GOT3 (cell line): Measurements from ENCODE around the gene UPK3B.
"Not testable (repeated sequence)": the region's sequence is repeated elsewhere in the genome, so short reads cannot be mapped to it uniquely, and the experiment has no call there.

Experiments
- DNase-seq: peaks from one replicate; lab custom pipeline; 2025; ENCODE audit warnings: mixed read lengths; lab: John Stamatoyannopoulos, UW

The UPK3B gene

GRCh38 chr7:76509931-76510877 is at the start of gene UPK3B:
UPK3B (plus strand) TSS chr7:76510552; CDS start chr7:76510653, 101 bp downstream.
- no peak for DNase-seq

GRCh38 chr7:76460767-76461166 is 49.6 kb upstream of the UPK3B start:
- not testable (repeated sequence) for DNase-seq

GRCh38 chr7:76461464-76462101 is 48.8 kb upstream of the UPK3B start, which contains the start of gene DTX2:
DTX2 (plus strand) TSS chr7:76461709; CDS start chr7:76480510, 18,801 bp downstream.
- DNase-seq, result not testable (repeated sequence)

DNA sequence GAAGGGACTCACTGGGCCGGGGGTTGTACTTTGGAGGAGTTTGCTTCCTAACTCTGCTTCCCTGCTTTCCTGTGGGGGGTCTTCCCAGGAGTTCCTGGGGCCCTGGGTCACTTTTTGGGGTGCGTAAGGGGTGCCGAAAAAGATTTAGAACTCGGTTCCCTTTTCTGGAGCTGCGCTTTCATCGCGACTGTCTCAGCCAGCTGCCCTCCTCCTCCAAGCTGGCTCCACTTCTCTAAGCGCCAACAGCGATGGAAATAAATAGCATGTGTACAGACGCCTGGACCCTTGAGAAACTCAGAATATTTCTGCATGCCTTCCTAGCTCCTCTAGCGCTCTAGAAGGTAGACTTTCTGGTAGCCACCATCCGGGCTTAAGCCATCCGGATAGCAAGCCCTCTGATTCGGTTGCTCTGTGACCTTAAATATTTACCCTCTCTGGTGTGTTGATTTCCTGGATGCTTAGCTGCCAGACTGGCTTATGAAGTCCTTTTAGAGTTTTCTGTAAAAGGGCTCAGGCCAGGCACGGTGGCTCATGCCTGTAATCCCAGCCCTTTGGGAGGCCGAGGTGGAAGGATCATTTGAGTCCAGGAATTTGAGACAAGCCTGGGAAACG is 48.0 kb upstream of the UPK3B start:
- DNase-seq, result not testable (repeated sequence)

DNA sequence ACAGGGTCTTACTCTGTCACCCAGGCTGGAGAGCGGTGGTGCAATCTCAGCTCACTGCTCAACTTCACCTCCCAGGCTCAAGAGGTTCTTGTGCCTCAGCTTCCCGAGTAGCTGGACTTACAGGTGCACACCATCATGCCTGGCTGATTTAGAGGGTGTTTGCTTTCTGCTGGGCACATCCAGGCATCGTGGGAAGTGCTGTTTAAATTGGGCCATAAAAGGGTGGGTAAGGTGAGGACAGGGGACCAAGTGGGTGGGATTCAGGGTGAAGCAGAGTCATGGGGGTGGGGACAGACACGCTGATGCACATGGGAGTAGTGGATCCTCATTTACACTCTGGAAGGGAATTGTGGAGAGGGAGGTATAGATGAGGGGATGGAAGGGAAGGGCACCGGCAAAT is 45.4 kb upstream of the UPK3B start:
- not testable (repeated sequence) for DNase-seq

GRCh38 chr7:76465950-76466349 is 44.4 kb upstream of the UPK3B start:
- not testable (repeated sequence) for DNase-seq

DNA sequence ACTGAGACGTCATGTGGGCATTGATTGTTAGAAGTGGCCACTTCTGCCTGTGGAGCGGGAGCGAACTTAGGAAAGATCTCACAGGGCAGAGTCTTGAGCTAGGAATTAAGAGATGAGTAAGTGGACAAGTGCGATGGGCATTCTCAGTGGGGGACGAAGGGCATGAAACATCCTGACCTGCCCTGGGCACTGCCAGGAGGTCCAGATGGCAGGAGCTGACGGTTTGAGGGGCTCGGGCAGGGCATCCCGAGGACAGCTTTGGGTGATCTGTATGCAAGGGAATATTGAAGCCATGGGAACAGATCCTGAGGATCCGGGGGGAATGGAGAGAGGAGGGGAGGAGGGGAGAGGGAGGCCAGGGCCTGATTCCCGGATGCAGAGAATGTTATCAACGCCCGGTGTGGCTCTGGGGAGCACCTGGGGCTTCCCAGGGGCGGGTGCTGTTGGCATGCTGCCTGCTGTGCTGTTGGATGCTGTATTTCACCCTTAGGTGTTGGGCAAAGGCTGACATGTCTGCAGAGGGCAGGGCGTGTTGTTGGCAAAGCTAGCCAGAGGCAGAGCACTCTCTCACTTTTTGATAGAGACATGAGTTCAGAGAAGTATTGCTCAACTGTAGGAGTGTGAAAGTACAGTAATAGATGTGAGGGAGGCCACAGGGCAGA is 42.5 kb upstream of the UPK3B start:
- DNase-seq, result not testable (repeated sequence)

GRCh38 chr7:76471556-76472221 is 38.7 kb upstream of the UPK3B start:
- DNase-seq, result not testable (repeated sequence)

- not testable (repeated sequence) for DNase-seq
Measured at GRCh38 chr7:76473097-76473496, 37.3 kb upstream of the UPK3B start.

DNA sequence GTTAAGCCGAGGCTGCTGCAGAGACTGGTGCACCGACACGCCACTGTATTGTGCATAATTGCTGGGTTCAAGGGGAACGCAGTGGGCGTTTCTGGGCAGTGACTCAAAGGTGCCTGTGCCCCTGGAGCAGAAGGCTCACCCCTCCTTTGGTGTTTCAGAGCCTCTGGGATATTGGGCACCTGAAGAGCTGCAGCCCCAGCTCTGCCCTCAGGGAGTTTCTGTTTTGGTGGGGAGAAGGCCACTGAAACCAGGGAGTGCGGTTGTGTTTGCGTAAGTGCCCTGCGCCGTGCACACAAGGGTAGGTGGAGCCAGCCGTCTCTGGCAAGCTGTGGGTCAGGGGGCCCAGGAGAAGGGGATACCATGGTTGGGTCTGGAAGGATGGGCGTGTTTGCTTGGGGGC is 34.1 kb upstream of the UPK3B start:
- DNase-seq, result not testable (repeated sequence)

DNA sequence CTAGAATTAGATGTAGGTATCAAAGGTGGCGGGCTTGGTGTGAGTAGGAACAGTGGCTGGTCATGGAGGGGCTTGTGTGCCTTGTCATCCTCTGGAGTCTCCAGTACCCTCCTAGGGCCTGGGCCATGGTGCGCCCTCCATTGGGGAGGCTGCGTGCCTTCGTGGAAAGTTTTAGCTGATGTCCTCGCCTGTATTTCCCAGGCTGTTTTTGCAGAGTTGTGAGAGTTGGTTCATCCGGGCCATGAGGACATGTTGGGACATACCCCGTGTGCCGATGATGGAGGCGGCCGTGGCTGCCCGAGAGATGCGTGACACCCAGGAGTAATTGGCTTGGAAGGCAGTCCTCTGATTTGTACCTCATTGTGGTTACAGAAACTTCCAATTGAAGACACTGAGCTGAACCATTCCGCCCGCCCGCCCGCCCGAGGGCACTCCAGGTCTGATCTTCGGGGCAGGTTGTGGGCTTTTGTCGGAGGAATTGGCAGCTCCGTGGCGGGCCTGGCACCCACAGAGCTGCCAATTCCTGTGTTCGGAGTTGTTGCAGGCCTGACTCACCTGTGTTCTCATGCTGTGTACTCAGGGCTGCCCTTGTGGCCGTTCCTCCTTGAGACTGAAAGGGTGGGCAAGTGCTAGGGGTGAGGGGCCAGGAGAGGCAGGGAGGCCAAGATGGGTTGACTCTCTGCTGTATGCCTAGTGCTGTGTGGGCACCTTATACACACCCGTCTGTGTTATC is 33.4 kb upstream of the UPK3B start:
- not testable (repeated sequence) for DNase-seq

DNA sequence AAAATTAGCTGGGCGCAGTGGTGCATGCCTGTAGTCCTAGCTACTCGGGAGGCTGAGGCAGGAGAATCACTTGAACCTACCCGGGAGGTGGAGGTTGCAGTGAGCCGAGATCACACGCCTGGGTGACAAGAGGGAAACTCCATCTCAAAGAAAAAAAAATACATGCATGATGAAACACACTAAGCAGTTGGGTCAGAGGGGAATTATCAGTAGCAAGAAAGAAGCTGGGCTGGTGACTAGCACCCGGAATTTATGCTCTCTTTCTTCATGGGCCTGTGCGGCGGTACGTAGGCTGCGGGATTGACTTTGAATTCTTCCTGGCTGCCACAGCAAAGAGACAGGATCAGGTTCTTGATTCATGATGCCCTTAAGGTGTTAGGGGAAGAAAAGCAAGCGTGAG is 30.7 kb upstream of the UPK3B start:
- DNase-seq, result not testable (repeated sequence)

GRCh38 chr7:76480403-76481253 is 29.7 kb upstream of the UPK3B start:
- DNase-seq, result not testable (repeated sequence)

DNA sequence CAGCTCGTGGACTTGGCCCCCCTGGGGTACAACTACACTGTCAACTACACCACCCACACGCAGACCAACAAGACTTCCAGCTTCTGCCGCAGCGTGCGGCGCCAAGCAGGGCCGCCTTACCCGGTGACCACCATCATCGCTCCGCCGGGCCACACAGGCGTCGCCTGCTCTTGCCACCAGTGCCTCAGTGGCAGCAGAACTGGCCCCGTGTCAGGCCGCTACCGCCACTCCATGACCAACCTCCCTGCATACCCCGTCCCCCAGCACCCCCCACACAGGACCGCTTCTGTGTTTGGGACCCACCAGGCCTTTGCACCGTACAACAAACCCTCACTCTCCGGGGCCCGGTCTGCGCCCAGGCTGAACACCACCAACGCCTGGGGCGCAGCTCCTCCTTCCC is 27.7 kb upstream of the UPK3B start:
- not testable (repeated sequence) for DNase-seq

DNA sequence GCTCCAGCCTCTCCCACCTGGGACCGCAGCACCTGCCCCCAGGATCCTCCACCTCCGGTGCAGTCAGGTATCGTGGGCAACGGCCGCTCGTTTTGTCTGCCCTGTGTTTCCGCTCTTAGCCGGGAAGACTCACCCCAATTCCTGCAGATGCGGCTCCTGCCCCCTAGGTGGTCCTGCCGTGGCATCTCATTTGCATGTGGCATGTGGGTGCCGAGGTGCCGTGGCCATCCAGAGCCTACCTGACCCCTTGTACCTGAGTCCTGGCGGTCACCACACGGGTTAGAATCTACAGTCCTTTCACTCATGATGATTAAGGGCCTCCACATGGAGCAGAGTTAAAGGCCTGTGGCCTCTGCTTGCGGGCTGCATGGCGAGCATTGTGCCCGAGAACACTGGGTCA is 27.3 kb upstream of the UPK3B start:
- DNase-seq, result not testable (repeated sequence)

DNA sequence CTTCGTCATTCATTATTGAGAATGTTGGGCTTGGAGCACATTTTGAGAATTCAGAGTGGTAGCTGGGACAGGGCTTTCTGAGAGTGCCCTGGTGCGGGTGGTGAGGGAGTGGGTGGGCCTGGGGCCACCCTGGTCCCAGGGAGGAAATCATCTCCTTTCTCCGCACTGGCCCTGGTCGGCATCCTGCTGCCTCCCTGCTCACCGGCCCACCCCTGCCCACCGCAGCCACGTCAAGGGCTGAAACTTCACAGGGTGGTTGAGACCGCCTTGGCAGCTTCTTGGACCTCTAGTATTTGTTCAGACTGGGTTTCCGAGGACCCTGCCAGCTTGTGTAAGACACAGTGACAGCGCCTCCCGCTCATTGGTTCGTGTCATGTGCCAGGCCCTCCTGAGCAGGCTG is 25.9 kb upstream of the UPK3B start:
- DNase-seq, result not testable (repeated sequence)

- DNase-seq, result not testable (repeated sequence)
Measured at GRCh38 chr7:76485822-76486610, 24.3 kb upstream of the UPK3B start.

GRCh38 chr7:76486618-76487017 is 23.7 kb upstream of the UPK3B start:
- not testable (repeated sequence) for DNase-seq

DNA sequence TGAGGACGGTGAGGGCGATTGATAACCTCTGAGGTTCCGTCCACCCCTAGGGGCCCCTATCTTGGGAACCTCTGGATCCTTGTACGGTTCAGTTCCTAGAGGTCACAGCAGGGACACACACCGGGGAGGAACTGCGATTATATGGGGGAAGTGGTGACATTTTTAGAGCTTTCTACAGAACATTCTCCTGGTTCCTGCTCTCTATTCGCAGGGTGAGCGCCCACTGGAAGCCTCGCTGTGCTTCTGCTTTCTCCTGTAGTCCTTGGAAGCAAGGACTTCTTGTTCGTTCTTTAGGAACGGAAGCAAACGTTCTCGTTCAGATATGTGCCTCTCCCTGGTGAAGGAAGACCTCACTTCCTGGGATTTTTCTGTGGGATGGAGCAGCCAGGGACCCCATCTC is 22.4 kb upstream of the UPK3B start:
- DNase-seq, result not testable (repeated sequence)
